WTC11 (cell line): ENCODE results near the gene TCF7L2.

Source experiments
- CTCF ChIP-seq: fragments of 200-600 bp; IDR thresholded peaks from 2 replicates; pipeline ENCODE4 v1.8.0; 2022; ENCODE audit warnings: antibody characterized with exemption
- IRF1 ChIP-seq: sonication (generic); formaldehyde crosslinking; IDR thresholded peaks from 2 replicates; pipeline ENCODE4 v1.8.0; 2023; ENCODE audit warnings: missing genetic modification reagents
- ZNF121 ChIP-seq: sonication (generic); formaldehyde crosslinking; IDR thresholded peaks from 2 replicates; pipeline ENCODE4 v1.8.0; 2023; ENCODE audit warnings: missing genetic modification reagents
- ZNF671 ChIP-seq: fragments of 250-450 bp; sonication (Bioruptor Pico); IDR thresholded peaks from 2 replicates; pipeline ENCODE4 v1.8.0; 2021; ENCODE audit warnings: mild to moderate bottlenecking
- TF ChIP-seq, protein P1 (sequence below): sonication (generic); formaldehyde crosslinking; IDR thresholded peaks from 2 replicates; pipeline ENCODE4 v1.8.0; 2022; ENCODE audit warnings: mild to moderate bottlenecking, missing genetic modification reagents

DNA sequence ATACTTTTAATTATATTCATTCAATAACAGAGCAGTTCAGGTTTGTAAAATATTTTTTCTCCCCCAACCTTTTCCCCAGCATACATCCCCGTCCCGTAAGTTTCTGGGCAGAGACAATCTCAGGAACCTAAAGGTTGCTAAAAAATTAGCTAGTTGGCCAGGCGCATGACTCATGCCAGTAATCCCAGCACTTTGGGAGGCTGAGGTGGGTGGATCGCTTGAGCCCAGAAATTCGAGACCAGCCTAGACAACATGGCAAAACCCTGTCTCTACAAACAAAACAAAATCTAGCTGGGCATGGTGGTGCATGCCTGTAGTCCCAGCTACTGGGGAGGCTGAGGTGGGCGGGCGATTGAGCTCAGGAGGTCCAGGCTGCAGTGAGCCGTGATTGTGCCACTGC is 40.2 kb downstream of the TCF7L2 start:
- TF ChIP-seq CTCF = no peak
- no peak for TF ChIP-seq ZNF671 (CRISPR knock-in tag)
- TF ChIP-seq ZNF121 (CRISPR knock-in tag) = no peak
- TF ChIP-seq IRF1 = no peak
- TF ChIP-seq, protein P1, sequence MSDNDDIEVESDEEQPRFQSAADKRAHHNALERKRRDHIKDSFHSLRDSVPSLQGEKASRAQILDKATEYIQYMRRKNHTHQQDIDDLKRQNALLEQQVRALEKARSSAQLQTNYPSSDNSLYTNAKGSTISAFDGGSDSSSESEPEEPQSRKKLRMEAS = no peak
